RWPE2 (cell line): ENCODE data around the gene DOK6.

Source experiments
- ATAC-seq: fragments of 200-7000 bp; cut with Tn5 transposase; 3 replicates; pipeline ENCODE4 v1.9.1; 2021; ENCODE audit warnings: low read depth
- DNase-seq: peaks from one replicate; pipeline ENCODE4 v3.0.0-alpha.2; 2020; ENCODE audit warnings: low spot score
- H3K27ac ChIP-seq: fragments of 450-650 bp; 2 replicates; pipeline ENCODE4 v1.5.1; 2017; ENCODE audit warnings: mild to moderate bottlenecking; ENCODE audit not compliant: poor library complexity, severe bottlenecking
- H3K27me3 ChIP-seq: fragments of 250-450 bp; sonication (Bioruptor Pico); 2 replicates; pipeline ENCODE4 v1.5.1; 2021; ENCODE audit warnings: mild to moderate bottlenecking, moderate library complexity; ENCODE audit not compliant: insufficient read depth, poor library complexity, severe bottlenecking
- H3K36me3 ChIP-seq: fragments of 250-450 bp; sonication (Bioruptor Pico); 2 replicates; pipeline ENCODE4 v1.5.1; 2020; ENCODE audit warnings: low read depth, mild to moderate bottlenecking, moderate library complexity
- H3K4me1 ChIP-seq: fragments of 250-450 bp; sonication (Bioruptor Pico); 2 replicates; pipeline ENCODE4 v1.5.1; 2021; ENCODE audit warnings: mild to moderate bottlenecking, moderate library complexity; ENCODE audit not compliant: insufficient read depth, poor library complexity, severe bottlenecking
- H3K4me3 ChIP-seq: fragments of 250-450 bp; sonication (Bioruptor Pico); 2 replicates; pipeline ENCODE4 v1.5.1; 2021; ENCODE audit warnings: mild to moderate bottlenecking, moderate library complexity; ENCODE audit not compliant: severe bottlenecking
- H3K9me3 ChIP-seq: fragments of 250-450 bp; sonication (Bioruptor Pico); 2 replicates; pipeline ENCODE4 v1.5.1; 2021; ENCODE audit warnings: mild to moderate bottlenecking, moderate library complexity; ENCODE audit not compliant: severe bottlenecking
- TF ChIP-seq, protein P1 (sequence below): fragments of 450-650 bp; IDR thresholded peaks from one replicate; pipeline ENCODE4 v1.5.1; 2017; ENCODE audit warnings: mild to moderate bottlenecking, moderate library complexity; ENCODE audit not compliant: poor library complexity, severe bottlenecking

The DOK6 gene

DNA sequence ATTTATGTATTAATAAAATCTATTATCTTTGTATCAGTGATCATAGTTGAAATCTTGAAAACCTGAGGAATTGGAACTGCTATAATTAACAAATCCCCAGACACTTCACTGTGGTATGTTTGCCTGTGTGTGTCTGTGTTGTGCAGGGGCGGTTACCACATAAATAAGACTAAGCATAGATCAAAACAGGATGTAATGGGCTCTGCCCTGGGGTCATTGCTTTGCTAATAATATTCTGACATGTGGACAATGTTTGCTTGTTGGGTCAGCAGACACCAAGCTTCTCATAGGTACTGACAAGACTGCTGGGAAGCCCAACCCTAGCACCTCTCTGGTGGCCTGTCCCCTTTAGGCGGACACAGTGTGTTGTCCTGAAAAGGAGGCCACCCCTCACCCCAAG, 35.8 kb upstream of the DOK6 start:
- Histone ChIP-seq H3K27ac (no peak overlapping the region), H3K4me1 (no peaks in the 10 kb centered on the region), H3K27me3 (peaks cover 27% of the 10 kb centered on the region), H3K36me3 (no peaks in the 10 kb centered on the region), H3K9me3 (no peaks in the 10 kb centered on the region), H3K4me3 (no peak overlapping the region)
- ATAC-seq: no peak
- TF ChIP-seq, protein P1, sequence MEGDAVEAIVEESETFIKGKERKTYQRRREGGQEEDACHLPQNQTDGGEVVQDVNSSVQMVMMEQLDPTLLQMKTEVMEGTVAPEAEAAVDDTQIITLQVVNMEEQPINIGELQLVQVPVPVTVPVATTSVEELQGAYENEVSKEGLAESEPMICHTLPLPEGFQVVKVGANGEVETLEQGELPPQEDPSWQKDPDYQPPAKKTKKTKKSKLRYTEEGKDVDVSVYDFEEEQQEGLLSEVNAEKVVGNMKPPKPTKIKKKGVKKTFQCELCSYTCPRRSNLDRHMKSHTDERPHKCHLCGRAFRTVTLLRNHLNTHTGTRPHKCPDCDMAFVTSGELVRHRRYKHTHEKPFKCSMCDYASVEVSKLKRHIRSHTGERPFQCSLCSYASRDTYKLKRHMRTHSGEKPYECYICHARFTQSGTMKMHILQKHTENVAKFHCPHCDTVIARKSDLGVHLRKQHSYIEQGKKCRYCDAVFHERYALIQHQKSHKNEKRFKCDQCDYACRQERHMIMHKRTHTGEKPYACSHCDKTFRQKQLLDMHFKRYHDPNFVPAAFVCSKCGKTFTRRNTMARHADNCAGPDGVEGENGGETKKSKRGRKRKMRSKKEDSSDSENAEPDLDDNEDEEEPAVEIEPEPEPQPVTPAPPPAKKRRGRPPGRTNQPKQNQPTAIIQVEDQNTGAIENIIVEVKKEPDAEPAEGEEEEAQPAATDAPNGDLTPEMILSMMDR: no peak
- DNase-seq: no peak

DNA sequence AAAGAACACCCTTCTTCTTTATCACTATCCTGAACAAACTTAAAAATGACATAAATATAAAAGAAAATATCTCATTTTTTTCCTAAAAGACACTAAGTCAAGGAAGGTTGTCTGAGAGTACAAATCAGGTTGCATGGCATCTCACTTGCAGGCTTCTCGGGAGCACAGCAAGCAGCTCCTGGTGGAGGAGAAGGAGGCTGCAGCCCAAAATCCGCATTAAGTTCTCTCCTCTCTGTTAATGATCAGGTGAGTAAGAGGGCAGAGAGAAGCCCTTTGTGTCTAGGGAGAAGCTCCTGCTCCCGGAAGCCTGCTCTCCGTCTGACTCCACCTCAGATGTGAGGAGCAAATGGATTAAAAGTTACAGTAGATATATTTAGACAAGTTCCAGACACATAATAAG, 35.0 kb upstream of the DOK6 start:
- Histone ChIP-seq H3K4me3 (no peak overlapping the region), H3K4me1 (no peaks in the 10 kb centered on the region), H3K27me3 (peaks cover 34% of the 10 kb centered on the region), H3K9me3 (no peaks in the 10 kb centered on the region), H3K36me3 (no peaks in the 10 kb centered on the region), H3K27ac (no peak overlapping the region)
- TF ChIP-seq, protein P1: no peak
- DNase-seq (no peak), ATAC-seq (no peak)

DNA sequence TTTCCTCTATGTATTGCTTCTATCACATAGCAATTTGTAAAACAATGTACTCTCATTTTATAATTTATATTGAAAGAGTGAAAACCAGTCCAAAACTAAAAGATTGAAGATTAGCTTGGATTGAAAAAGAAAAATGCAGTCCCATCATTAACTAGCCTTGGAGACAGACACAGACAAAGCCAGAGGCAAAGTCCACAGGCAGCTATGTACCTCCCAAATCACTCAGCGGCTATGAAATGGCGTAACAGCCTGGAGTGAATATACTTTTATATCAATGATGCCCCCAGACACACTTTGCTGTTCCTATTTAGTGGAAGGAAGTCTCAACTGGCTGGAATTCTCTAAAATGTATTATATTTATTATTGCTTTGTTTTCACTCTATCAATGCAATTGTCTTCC, 33.6 kb upstream of the DOK6 start:
- H3K36me3 ChIP-seq: no peaks in the 10 kb centered on the region
- no peak for DNase-seq
- TF ChIP-seq, protein P1: no peak
- no peaks in the 10 kb centered on the region for H3K9me3 ChIP-seq
- H3K4me3 ChIP-seq: no peak overlapping the region
- no peak overlapping the region for H3K27ac ChIP-seq
- H3K4me1 ChIP-seq: no peaks in the 10 kb centered on the region
- no peak for ATAC-seq
- H3K27me3 ChIP-seq: peaks cover 42% of the 10 kb centered on the region

DNA sequence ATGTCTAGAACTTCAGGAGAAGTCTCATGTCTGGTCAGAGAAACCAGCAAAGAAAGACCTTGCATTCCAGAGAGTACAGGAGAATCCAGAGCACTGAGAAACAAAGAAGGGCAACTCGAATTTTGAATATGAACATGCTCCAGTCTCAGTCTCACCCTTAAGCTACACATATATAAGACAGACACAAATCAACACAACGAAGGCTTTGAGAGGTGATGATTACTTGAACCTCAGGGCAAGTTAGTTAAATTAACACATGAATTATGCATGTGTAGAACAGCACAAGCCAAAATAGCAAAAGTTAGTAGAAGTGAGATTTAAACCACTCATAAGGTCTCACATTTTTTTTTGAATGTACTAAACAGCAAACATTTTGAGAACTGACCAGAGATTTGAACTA, 29.0 kb upstream of the DOK6 start:
- DNase-seq (no peak), ATAC-seq (no peak)
- Histone ChIP-seq H3K9me3 (no peaks in the 10 kb centered on the region), H3K36me3 (no peaks in the 10 kb centered on the region), H3K27me3 (peaks cover 22% of the 10 kb centered on the region), H3K27ac (no peak overlapping the region), H3K4me3 (no peak overlapping the region), H3K4me1 (no peaks in the 10 kb centered on the region)
- TF ChIP-seq, protein P1: no peak

DNA sequence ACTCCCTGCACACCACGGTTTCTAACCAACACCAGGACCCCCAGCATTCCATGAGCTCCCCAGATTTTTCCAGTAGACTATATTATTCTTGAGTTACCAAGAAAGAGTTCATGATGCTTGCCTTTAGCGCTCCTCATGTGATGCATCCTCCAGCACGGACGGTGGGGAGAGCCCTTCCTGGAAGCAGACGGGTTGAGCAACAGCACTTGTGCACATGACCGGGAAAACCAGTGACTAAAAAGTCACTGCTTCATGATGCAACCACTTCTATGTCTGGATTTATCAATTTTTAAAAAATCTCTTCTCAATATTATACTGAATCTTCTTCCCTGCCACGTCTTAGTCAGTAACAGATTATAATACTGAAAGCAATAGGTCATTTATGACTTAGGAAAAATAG, 20.4 kb upstream of the DOK6 start:
- H3K27me3 ChIP-seq: peaks cover 13% of the 10 kb centered on the region
- no peak overlapping the region for H3K4me3 ChIP-seq
- TF ChIP-seq, protein P1: no peak
- H3K36me3 ChIP-seq: no peaks in the 10 kb centered on the region
- DNase-seq: no peak
- H3K4me1 ChIP-seq: no peaks in the 10 kb centered on the region
- no peak for ATAC-seq
- H3K27ac ChIP-seq: no peak overlapping the region
- no peaks in the 10 kb centered on the region for H3K9me3 ChIP-seq
